Loucy (cell line): Measurements from ENCODE around the gene TCEANC2.

Source experiments
- H2AFZ ChIP-seq: fragments of 200-600 bp; sonication (generic); 2 replicates; pipeline ENCODE4 v1.6.0; 2016; ENCODE audit warnings: antibody characterized with exemption, mild to moderate bottlenecking, low read length, moderate library complexity
- H3F3A ChIP-seq: fragments of 200-600 bp; 2 replicates; pipeline ENCODE4 v1.6.0; 2016; ENCODE audit warnings: antibody characterized with exemption, low read depth, mild to moderate bottlenecking
- H3K27me3 ChIP-seq: fragments of 200-600 bp; sonication (generic); 2 replicates; pipeline ENCODE4 v1.6.1; 2014; ENCODE audit warnings: low read length, mild to moderate bottlenecking; ENCODE audit not compliant: insufficient read depth, poor library complexity, severe bottlenecking
- H3K36me3 ChIP-seq: fragments of 200-600 bp; sonication (generic); 2 replicates; pipeline ENCODE4 v1.6.1; 2016; ENCODE audit warnings: low read length; ENCODE audit not compliant: insufficient read depth
- H3K4me1 ChIP-seq: fragments of 200-600 bp; sonication (generic); 2 replicates; pipeline ENCODE4 v1.5.1; 2014; ENCODE audit warnings: low read length, mild to moderate bottlenecking; ENCODE audit not compliant: insufficient read depth, poor library complexity, severe bottlenecking
- H3K4me2 ChIP-seq: fragments of 200-600 bp; sonication (generic); 2 replicates; pipeline ENCODE4 v1.6.0; 2014; ENCODE audit warnings: antibody characterized with exemption, low read length, low read depth, mild to moderate bottlenecking; ENCODE audit not compliant: poor library complexity, severe bottlenecking
- H3K4me3 ChIP-seq: fragments of 200-600 bp; sonication (generic); 2 replicates; pipeline ENCODE4 v1.5.1; 2014; ENCODE audit warnings: low read length, mild to moderate bottlenecking, mixed read lengths; ENCODE audit not compliant: poor library complexity, severe bottlenecking
- H3K79me2 ChIP-seq: fragments of 200-600 bp; sonication (generic); 2 replicates; pipeline ENCODE4 v1.6.1; 2014; ENCODE audit warnings: low read length; ENCODE audit not compliant: insufficient read depth
- H3K9ac ChIP-seq: fragments of 200-600 bp; sonication (generic); 2 replicates; pipeline ENCODE4 v1.6.0; 2014; ENCODE audit warnings: mild to moderate bottlenecking, low read depth, low read length, moderate library complexity; ENCODE audit not compliant: poor library complexity, severe bottlenecking
- H3K9me2 ChIP-seq: fragments of 200-600 bp; sonication (generic); replicated peaks from 2 replicates; pipeline ENCODE4 v1.6.1; 2016; ENCODE audit warnings: low read depth, low read length, mixed read lengths
- H3K9me3 ChIP-seq: fragments of 200-600 bp; sonication (generic); 2 replicates; pipeline ENCODE4 v1.6.1; 2014; ENCODE audit warnings: mild to moderate bottlenecking, antibody characterized with exemption, low read length, low read depth; ENCODE audit not compliant: insufficient read depth
- H4K20me1 ChIP-seq: fragments of 200-600 bp; sonication (generic); 2 replicates; pipeline ENCODE4 v1.6.0; 2014; ENCODE audit warnings: antibody characterized with exemption, low read length, mild to moderate bottlenecking; ENCODE audit not compliant: insufficient read depth, poor library complexity, severe bottlenecking
- CTCF ChIP-seq: fragments of 200-600 bp; sonication (generic); conservative IDR thresholded peaks from 2 replicates; pipeline ENCODE4 v1.5.1; 2014; ENCODE audit warnings: mild to moderate bottlenecking, antibody characterized with exemption, low read length
- EZH2phosphoT487 ChIP-seq: fragments of 200-600 bp; IDR thresholded peaks from 2 replicates; pipeline ENCODE4 v1.6.1; 2018; ENCODE audit warnings: antibody characterized with exemption, mild to moderate bottlenecking, moderate library complexity, borderline replicate concordance

TCEANC2 gene

DNA sequence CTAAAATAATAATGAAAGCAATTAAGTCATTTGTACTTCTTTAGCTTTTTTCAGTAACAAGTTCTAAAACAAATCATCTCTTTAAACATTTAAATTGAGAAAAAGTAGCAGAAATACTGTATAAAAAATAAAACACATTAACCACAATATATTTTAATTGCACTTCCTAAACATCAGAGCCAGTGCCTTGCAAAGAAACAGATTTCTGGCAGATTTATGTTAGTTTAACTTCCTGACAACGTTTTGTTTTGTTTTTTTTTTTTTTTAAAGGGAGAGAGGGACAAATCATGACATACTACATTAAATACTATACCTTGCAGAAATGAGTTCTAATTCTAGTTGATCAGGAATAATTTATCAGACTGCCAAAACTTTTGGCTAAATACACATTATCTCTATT, 11.6 kb upstream of the TCEANC2 start:
- H3K4me1 ChIP-seq: peaks cover 3% of the 10 kb centered on the region
- H3K27me3 ChIP-seq: no peaks in the 10 kb centered on the region
- no peaks in the 10 kb centered on the region; the same call in 1 of the 2 replicates for H3F3A ChIP-seq
- H2AFZ ChIP-seq: no peak overlapping the region
- no peak for TF ChIP-seq EZH2phosphoT487
- no peak for TF ChIP-seq CTCF
- H3K36me3 ChIP-seq: peaks cover 77% of the 10 kb centered on the region
- H3K4me2 ChIP-seq: no peak overlapping the region
- no peak overlapping the region for H3K4me3 ChIP-seq
- no peak overlapping the region for H3K9ac ChIP-seq
- no peaks in the 10 kb centered on the region for H3K9me2 ChIP-seq
- H3K9me3 ChIP-seq: no peaks in the 10 kb centered on the region
- peaks cover 13% of the 10 kb centered on the region for H4K20me1 ChIP-seq
- H3K79me2 ChIP-seq: peaks cover 24% of the 10 kb centered on the region

GRCh38 chr1:54045496-54045895, 7.9 kb upstream of the TCEANC2 start:
- no peak for TF ChIP-seq CTCF
- TF ChIP-seq EZH2phosphoT487: no peak
- Histone ChIP-seq H3K4me2 (no peak overlapping the region), H2AFZ (no peak overlapping the region), H3K79me2 (peaks cover 60% of the 10 kb centered on the region), H3F3A (no peaks in the 10 kb centered on the region; the same call in 1 of the 2 replicates), H4K20me1 (peaks cover 48% of the 10 kb centered on the region), H3K4me3 (no peak overlapping the region), H3K36me3 (peaks cover 42% of the 10 kb centered on the region), H3K4me1 (peaks cover 15% of the 10 kb centered on the region), H3K9ac (no peak overlapping the region), H3K9me2 (no peaks in the 10 kb centered on the region), H3K27me3 (no peaks in the 10 kb centered on the region), H3K9me3 (no peaks in the 10 kb centered on the region)

DNA sequence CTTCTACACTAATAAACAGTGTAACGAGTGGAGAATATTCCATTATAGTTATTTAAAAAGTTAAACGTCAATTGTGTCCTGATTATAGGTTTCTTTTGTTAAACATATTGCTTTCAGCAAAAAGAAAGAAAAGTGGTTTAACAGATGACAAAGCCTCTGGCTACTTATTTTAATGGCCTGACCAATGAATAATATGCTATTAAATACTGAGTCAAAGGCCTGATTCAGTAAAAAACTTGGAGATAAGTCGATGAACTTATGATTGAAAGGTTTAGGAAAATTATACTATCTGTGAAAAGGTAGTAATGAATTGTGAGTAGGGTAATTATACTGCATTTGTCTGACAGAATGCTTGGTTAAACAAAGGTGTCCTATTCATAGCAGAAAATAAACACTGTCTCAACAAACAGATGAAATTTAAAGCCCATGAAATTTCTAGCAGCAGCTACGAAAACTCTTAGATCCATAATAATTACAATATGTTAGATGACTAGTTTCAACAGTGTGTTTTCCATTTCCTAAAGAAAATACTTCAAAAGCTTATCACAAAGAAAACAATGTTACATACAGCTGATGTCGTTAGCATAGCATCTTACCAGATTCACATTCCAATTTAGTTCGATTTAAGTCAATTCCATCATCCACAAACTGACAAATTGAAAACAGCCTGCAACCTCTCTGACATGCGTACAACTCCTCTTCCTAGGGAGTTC, 6.6 kb upstream of the TCEANC2 start:
- Histone ChIP-seq H3K27me3 (no peaks in the 10 kb centered on the region), H3K9ac (peak overlapping the region; percentile 15), H3K9me2 (no peaks in the 10 kb centered on the region), H3K4me1 (peaks cover 25% of the 10 kb centered on the region), H2AFZ (no peak overlapping the region), H3K36me3 (peaks cover 29% of the 10 kb centered on the region), H4K20me1 (peaks cover 58% of the 10 kb centered on the region), H3K9me3 (no peaks in the 10 kb centered on the region), H3K4me2 (peak overlapping the region; percentile 91), H3K4me3 (peak overlapping the region; percentile 85), H3F3A (no peaks in the 10 kb centered on the region; the same call in 1 of the 2 replicates), H3K79me2 (peaks cover 74% of the 10 kb centered on the region)
- TF ChIP-seq EZH2phosphoT487 (no peak), CTCF (no peak)
